ENCODE results near the gene HDLBP.
A peak's percentile ranks its signal among the peaks of the same experiment; 100 is the strongest.
"Not testable (repeated sequence)": the region's sequence is repeated elsewhere in the genome, so short reads cannot be mapped to it uniquely, and the experiment has no call there.

HDLBP gene

DNA sequence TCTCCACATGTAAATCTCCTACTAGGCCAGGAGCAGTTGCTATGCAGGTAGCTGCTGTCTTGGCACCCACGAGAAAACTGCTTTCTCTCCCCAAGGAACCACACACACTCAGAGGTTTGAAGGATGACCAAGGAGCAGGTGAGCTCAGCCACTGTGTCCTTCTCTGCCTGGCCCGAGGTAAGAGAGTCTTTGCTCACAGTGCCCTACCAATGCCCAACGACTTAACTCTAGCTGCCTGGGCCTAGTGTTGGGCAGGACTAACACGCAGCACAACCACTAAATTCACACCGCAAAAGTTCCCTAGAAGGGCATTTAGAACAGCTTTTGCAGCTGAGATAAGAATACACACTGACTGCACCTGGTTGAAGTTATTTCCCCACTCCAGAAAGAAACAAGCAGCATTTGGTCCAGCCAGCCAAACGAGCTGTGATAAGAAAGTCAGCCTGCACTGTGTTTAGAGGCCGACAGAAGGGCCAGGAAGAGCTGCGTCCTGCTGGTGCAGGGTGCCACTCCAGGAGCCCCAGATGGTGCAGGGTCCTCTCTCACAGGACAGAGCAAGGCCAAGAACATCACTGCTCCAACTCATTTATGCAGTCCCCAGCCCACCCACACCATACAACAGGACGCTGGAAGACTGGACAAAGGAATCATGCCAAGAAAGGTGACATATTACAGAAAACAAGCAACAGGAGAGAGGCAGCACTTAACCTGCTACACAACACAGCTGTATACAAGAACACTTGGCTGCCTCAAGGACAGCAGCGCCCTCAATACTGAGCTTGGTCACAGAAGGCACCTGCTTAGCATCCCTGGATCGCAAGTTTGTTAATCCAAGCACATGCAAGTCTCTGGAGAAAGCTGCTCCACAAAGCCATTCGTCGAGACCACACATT, 12.5 kb downstream of the HDLBP start:
- DNase-seq = peak; percentile 25

DNA sequence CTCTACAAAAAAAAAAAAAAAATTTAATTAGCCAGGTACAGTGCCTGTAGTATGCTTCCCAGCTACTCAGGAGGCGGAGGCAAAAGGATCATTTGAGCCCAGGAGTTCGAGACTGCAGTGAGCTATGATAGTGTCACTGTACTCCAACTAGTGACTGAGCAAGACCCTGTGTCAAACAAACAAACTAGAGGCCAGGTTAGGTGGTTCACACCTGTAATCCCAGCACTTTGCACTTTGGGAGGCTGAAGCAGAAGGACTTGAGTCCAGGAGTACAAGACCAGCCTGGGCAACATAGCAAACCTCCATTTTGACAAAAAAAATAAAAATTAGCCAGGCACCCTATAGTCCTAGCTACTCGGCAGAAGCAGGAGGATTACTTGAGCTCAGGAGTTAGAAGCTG, 13.4 kb downstream of the HDLBP start:
- no peak for DNase-seq

- no peak for DNase-seq
Observed at GRCh38 chr2:241300000-241300399, 15.5 kb downstream of the HDLBP start.

- DNase-seq = no peak
Observed at GRCh38 chr2:241298673-241299072, 16.8 kb downstream of the HDLBP start.

- no peak for DNase-seq
Observed at GRCh38 chr2:241296767-241297166, 18.7 kb downstream of the HDLBP start.

DNA sequence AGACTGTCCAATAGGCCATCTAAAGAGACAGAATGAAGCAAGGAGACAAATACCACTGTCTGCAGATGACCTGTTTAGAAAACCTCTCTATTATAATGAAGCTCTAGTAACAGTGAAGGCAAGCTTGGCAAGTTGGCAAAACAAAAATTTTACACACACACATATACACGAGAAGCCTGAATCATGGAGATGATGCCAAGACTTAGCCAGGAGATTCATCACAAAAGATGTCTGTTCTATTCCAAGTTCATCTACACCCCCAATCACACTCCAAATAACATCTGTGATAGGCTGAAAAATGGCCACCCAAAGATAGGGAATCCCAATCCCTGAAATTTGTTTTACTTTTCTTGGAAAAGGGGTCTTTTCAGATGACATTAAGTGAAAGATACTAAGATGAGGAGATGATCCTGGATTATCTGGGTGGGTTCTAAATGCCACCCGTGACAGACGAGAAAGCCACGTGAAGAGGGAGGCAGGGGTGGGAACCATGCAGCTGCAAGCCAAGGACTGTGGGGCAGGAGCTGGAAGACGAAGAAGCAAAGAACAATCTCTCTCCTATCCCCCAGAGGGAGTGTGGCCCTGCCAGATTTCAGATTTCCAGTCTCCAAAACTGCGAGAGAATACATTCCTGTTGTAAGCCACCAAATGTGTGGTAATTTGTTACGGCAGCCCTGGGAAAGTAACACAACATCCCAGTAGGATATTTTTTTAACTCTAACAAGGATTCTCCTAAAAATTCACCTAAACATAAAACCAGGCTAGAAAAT, 20.0 kb downstream of the HDLBP start:
- DNase-seq = no peak

- not testable (repeated sequence) for DNase-seq
Observed at GRCh38 chr2:241293378-241293797, 22.1 kb downstream of the HDLBP start.

GRCh38 chr2:241291977-241292376, 23.5 kb downstream of the HDLBP start:
- DNase-seq = no peak

DNA sequence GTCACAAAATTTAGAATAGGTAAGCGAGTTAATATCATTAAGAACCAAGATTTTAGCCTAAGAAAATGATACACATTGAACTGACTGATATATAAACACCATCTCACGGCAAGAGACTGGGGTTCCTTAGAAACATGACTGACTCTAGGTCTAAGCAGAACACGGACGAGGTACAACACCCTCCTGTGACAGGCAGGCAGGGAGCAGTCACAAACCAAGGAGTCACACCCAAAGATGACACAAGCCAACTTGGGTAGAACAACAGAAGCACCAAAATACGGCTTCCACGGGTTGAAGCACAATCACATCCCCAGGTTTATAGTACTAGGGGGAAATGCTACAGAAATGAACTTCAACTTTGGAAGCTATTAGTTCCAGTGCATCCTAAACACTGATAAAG, 24.3 kb downstream of the HDLBP start:
- no peak for DNase-seq

- DNase-seq = no peak
Observed at GRCh38 chr2:241289597-241289996, 25.9 kb downstream of the HDLBP start.

GRCh38 chr2:241289053-241289452, 26.4 kb downstream of the HDLBP start:
- no peak for DNase-seq

GRCh38 chr2:241288324-241288888, 27.1 kb downstream of the HDLBP start:
- no peak for DNase-seq

- no peak for DNase-seq
Observed at GRCh38 chr2:241286348-241287090, 29.0 kb downstream of the HDLBP start.

DNA sequence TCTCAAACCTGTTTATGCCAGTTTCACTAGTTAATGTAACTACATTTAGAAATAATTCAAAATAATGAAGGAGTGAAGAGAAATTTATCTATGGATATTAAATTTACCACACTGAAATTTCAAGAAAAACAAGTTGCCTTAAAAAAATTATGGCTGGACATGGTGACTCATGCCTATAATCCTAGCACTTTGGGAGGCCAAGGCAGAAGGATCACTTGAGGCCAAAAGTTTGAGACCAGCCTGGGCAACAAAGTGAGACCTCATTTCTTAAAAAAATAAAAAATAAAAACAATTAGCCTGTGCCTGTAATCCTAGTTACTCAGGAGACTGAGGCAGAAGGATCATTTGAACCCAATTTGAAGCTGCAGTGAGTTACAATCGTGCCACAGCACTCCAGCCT, 29.9 kb downstream of the HDLBP start:
- no peak for DNase-seq

DNA sequence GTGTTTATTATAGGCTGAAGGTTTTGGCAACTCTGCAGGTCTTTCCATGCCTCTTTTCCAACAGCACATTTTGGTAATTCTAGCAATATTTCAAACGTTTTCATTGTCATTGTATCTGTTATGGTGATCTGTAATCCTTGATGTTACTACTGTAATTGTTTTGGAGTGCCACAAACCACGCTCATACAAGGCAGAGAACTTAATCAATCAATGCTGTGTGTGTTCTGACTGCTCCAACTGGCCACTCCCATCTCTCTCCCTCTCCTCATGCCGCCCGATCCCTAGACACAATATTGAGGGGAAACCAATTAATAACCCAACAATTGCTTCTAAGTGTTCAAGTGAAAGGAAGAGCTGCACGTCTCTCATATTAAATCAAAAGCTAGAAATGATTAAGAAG, 32.9 kb downstream of the HDLBP start:
- no peak for DNase-seq

GRCh38 chr2:241280291-241280690, 35.2 kb downstream of the HDLBP start:
- DNase-seq = no peak

DNA sequence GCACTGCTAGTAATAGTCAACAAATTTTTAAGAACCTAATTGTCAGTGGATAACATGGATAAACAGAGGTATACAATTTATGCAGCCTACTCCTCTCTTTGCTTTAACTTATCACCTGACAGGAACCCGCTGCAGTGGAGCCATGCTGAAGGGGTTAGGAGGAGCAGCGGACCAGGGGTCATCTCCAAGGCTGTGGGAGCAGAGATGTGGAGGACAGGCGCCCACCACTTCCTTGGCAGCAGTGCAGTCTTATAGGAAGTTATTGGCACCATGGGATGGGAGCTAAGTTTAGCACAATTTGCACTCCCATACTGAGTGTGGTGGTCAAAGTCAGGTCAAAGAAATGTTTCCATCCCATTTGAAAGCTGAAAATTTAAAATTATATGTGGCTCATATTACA, 35.6 kb downstream of the HDLBP start:
- no peak for DNase-seq

GRCh38 chr2:241279413-241279812, 36.1 kb downstream of the HDLBP start:
- no peak for DNase-seq

DNA sequence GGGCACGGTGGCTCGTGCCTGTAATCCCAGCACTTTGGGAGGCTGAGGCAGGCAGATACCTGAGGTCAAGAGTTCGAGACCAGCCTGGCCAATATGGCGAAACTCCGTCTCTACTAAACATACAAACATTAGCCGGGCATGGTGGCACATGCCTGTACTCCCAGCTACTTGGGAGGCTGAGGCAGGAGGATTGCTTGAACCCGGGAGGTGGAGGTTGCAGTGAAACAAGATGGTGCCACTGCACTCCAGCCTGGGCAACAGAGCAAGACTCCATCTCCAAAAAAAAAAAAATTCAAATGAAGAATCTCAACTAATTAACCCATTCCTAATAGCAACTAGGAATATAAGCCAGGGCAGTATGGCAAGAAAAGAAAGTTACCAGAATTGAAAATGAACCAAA, 37.2 kb downstream of the HDLBP start:
- not testable (repeated sequence) for DNase-seq

DNA sequence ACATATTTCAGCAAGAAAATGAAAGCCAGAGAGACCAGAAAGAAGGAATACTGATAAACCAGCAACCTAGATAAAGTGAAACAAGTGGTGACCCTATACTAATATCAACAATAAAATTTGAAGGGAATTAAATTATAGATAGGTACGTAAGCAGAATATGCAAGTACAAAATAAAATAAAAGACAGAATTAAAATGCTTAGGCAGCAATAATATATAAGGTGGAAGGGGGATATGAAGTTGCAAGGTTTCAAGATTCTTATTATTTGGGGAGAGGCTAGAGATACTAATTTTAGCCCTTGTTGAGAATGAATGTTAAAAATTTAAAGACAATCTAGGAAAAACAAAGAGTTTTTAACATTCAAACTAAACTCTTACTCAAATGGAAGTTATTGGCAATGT, 39.6 kb downstream of the HDLBP start:
- no peak for DNase-seq

- DNase-seq = no peak
Observed at GRCh38 chr2:241275504-241275903, 40.0 kb downstream of the HDLBP start.

DNA sequence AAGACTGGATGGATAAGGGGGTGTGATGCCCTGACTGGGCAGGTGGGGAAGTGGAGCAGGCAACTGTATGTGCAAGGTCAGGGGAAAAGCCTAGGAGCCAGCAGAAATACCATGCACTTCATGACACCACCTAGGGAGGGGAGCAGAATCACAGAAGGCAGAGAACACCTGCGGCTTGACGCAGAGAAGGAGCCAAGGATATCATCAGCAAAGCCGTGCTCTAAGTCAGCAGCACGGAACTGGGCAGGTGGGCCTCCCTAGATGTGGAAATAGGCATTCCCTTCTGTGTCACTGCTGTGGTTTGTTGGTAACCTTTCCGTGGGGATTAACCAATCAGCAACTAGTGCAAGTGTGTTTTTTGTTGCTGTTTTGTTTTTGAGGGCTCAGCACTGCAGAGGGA, 41.3 kb downstream of the HDLBP start:
- no peak for DNase-seq

All from NCI-H524 treated with DMSO at 0.1 percent for 48 hours (cell line).